CD4-positive, alpha-beta T cell treated with Interleukin-12 subunit alpha and Interleukin-12 subunit beta, for 1 hour (primary cell): ENCODE measurements around the gene AGFG1.

ENCODE experiments used
- DNase-seq: peaks from one replicate; pipeline ENCODE4 v3.0.0-alpha.2; 2020

Gene AGFG1, protein sequence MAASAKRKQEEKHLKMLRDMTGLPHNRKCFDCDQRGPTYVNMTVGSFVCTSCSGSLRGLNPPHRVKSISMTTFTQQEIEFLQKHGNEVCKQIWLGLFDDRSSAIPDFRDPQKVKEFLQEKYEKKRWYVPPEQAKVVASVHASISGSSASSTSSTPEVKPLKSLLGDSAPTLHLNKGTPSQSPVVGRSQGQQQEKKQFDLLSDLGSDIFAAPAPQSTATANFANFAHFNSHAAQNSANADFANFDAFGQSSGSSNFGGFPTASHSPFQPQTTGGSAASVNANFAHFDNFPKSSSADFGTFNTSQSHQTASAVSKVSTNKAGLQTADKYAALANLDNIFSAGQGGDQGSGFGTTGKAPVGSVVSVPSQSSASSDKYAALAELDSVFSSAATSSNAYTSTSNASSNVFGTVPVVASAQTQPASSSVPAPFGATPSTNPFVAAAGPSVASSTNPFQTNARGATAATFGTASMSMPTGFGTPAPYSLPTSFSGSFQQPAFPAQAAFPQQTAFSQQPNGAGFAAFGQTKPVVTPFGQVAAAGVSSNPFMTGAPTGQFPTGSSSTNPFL

DNA sequence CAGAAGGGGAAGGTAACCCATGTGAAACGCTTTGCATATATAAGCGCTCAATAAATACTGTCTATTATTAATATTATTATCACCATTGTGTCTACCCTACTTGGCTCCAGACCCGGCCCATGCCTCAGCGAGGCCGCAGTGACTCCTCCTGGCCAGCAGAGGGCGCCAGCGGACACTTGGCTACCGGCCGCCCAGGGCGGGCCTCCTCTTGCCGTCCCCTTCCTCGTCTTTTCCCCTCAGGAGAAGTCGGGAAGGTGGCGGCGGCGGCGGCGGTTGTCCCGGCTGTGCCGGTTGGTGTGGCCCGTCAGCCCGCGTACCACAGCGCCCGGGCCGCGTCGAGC is at the start of gene AGFG1:
Gene AGFG1 (plus strand): TSS at position 233 of the 341 bp plus-strand sequence. CDS start 266 bp downstream, outside the sequence.
- peak; percentile 89 for DNase-seq

DNA sequence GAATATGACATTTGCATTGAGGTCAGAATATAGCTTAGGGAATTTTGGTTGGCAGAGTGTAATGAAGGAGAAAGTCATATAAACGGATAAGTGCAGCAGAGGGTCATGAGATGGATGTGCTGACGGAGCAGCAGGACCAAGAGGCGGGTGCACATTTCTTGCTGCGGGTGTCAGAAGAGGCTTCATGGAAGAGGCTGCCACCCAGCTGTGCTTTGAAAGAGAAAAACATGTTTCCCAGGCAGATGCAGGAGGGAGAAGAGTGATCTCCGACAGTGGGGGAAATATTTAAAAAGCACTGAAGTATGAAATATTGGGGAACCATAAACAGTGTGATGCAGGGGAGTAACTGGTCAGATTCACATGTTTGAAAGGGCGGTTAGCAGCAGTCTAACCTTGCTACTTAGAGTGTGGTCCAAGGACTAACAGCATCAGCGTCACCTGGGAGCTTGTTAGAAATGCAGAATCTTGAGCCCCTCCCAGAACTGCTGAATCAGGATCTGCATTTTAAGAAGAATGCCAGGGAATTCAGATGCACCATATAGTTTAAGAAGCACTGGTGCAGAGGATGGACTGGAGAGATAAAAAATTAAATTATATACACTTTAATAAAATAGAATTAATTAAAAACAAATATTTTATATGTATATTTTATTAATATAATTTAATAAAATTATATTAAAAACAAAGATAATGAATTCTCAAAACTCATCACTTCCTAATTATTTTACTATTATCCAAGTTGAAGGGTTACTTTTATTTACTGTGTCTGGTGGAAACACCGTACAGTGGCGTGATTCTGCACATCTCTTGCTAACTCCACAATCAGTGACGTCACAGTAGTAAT is 48.1 kb upstream of the AGFG1 start:
- no peak for DNase-seq

DNA sequence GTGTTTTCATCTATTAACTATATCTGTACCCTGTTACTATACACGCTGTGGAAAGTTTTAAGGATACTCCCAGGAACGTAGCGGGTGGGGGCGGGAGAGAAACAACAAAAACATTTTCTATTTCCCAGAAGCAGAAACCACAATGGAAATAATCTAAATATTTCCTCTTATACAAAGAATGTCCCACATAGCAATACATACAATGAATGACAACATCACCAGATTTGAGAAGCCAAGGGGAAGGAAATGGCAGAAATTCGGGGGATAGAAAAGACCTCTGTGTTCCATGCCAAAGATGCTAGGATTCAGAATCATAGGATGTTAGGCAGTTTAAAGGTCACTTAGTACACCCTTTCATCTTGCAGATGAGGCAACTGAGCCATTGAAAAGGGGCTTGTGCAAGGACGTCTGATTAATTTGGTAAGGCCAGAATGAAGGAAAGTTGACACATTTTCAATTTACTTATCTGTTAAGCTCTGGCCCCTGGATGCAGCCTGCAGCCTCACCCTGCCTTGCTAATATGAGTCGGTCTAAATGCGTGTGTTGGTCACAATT is 43.1 kb upstream of the AGFG1 start:
- DNase-seq: no peak

DNA sequence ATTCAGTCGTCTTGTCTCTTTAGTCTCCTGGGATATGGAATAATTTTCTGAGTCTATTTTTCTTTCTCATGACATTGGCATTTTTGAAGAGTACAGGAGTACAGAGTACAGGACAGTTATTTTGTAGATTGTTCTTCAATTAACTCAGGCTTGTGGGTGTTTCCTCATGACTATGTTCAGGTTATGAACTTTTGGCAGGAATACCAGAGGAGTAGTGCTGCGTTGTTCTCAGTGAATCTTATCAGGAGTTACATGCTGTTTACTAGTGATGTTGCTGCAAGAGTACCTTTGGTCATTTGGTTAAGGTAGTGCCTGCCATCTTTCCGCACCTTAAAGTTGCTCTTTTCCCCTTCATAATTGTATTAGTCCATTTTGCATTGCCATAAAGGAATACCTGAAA is 41.3 kb upstream of the AGFG1 start:
- DNase-seq: no peak

DNA sequence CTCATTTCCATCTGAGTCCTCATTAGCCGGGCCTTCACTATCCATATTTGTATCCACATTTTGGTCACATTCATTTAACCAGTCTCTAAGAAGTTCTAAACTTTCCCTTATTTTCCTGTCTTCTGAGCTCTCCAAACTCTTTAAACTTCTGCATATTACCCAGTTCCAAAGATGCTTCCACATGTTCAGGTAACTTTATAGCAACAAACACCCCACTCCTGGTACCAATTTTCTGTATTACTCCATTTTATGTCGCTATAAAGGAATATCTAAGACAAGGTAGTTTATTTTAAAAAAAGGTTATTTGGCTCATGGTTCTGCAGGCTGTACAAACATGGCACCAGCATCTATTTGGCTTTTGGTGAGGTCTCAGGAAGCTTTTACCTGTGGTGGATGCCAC is 38.8 kb upstream of the AGFG1 start:
- DNase-seq: no peak

DNA sequence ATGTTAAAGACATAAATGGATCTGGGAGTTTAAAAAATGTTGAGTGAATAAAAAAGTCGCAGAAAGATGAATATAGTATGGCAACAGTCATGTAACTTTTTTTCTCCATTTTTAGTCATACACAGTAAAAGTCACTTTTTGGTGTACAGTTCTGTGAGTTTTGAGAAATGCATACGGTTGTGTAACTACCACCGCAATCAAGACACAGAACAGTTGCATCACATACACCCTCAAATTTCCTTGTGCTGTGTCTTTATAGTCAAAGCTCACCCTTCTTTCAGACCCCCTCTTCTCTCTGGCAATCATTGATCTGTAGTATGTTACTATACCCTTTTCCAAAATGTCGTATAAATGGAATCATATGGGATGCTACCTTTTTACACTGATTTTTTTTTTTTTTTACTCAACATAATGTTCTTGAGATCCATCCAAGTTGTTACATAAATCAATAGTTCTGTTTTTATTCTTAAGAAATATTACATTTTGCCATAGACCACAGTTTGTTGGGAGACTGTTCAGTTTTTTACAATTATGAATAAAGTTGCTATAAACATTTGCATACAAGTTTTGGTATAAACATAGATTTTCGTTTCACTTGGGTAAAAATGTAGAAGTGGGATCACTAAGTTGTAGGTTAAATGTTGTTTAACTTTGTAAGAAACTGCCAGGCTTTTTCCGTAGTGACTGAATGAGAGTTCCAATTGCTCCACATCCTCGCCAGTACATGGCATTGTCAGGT is 35.4 kb upstream of the AGFG1 start:
- DNase-seq: no peak

DNA sequence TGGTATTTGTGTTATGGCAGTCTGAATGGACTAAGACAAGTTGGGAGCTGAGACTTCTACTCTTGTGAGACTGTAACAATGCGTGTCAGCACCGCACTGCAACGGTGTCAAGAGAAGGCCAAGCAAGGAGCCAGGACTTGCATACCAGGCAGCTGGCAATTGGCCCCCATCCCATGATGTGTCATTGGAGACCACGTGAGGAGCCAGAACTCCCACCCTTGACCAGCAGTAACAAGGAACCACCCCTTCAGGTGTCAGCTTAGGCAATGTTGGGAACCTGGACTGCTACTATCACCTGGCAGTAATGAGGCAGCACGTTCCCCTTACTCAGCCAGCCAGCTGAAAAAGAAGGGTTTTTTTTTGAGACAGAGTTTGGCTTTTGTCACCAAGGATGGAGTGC is 32.7 kb upstream of the AGFG1 start:
- no peak for DNase-seq

DNA sequence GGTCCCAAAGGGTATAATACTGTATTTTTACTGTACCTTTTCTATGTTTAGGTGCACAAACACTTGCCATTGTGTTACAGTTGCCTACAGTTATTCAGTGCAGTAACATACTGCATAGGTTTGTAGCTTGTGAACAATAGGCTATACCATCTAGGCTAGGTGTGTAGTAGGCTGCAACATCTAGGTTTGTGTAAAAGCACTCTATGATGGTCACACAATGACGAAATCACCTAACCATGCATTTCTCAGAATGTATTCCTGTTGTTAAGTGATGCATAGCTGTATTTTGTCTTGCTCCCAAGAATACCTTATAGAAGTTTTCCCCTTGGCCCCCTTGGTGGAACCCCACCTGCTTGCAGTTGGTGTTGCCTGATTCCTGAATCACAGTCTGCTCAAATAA is 29.3 kb upstream of the AGFG1 start:
- no peak for DNase-seq

DNA sequence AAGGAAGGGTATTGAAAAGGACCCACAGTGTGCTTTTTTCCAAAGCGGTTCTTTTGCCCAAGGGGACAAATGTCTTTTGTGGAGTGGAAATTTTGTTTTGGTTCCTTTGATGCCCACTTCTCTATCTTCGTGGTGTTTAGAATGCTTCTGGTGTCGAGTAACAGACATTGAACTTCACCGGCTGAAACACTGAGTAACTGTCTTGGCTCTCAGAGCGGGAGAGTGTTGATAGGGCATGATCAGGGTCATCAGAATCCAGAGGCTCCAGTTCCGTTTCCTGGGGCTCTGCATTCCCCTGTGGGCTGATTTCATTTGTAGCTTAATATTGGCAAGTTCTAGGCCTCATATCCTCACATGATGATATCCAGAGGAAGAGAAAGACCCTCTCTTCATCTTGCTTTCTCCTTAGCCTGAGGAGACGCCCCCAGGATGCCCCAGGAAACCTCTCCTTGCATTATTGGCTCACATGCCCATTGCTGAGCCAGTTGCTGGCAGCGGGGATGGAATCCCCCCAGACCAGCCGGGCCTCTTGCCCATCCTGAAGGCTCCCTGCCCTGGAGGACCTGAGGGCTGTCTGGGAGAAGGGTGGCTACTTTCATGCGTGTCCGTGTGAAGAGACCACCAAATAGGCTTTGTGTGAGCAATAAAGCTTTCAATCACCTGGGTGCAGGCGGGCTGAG is 27.9 kb upstream of the AGFG1 start:
- DNase-seq: no peak

DNA sequence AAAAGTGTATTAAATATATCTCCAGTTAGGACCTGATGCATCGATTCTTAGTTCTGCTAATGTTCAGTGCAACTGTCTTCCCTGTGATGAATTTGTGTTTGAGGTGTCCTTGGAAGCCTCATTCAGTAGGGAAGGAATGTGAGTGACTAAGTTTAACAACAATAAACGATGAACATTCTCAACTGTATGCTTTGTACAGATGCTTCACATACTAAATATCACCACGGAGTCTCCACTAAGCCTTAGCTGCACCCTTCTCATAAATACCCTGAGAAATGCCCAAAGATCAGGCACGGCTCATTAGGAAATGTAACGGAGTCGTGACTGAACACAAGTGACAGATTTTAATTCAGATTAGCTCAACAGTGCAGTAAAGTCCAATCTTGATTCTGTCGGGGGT is 24.4 kb upstream of the AGFG1 start:
- no peak for DNase-seq

DNA sequence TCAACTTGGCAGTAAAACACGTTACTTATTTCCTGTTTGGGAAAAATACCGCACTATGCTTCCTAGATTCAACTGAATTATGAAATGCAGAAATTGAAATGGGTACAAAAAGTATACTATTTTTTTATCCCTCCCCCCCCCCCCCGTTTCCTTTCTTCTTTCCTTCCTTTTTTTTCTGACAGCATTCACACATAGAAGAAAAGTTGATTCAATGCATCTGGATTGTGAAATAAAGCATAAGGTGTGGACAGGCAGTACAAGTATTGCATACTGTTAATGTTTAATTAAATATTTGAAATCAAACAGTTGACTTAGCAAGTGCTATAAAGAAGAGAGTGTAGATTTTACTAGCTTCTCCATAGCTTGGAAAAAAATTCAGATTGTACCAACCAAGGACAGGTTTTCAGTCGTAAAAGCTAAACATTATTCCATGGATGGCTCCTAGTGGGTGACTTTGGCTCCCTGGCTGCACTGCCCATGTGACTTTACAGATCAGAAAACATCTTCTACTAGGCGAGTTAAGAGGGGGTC is 21.6 kb upstream of the AGFG1 start:
- no peak for DNase-seq

DNA sequence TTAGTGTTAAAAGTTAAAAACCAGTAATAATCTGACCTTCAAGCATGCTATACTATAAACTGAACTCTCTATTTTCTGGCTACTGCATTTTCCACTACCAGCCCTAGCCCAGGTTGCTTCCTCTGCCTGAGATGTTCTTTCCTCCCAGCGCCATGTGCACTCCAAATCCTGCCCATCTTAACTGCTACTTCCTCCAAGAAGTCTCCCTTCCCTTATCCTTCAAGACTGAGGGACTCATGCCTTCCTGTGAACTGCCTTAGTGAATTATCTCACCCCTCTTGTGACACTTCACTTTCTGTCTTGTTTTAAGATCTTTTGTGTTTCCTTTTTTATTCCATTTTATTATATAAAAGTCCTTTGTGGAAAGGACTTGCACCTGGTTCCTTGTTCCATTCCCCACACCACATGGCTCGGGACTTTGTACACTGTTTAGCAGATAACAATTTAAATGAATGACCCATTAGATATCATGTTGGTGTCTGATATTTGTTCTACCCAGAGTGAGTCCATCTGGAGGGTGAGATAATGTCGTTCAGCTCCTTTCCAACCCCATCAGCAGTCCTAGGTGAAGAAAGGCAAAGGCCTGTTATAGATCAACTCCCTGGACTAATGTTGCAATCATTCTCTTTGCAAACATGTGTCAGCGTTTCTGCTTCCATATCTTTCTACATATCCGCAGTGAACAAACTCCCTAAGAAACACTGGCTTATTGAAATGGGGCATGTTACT is 20.9 kb upstream of the AGFG1 start:
- DNase-seq: no peak

DNA sequence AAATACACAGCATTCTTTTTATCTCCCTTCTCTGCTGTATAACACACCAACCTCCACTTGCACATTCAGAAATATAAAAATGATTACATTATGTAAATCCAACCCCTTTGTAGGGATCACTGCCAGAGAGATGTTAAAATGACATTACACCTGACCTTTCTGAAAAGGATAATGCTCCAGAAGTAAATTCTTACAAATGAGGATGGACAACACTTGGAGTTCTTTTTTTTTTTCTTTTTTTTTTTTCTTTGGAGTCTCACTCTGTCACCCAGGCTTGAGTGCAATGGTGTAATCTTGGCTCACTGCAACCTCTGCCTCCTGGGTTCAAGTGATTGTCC is 20.3 kb upstream of the AGFG1 start:
- DNase-seq: no peak

DNA sequence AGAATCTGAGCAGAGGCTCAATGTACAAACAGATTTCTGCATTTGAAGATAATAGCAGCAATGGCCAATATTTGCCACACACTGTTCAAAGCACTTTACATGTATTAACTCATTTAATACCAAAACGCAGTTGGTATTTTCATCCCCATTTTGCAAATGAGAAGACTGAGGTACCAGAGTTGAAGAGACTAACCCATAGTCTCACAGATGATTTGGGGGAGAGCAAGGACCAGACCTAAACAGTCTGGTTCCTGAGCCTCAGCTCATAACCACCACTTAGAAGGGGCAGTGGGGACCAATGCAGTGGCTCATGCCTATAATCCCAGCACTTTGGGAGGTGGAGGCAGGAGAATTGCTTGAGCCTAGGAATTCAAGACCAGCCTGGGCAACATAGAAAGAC is 18.1 kb upstream of the AGFG1 start:
- DNase-seq: no peak

DNA sequence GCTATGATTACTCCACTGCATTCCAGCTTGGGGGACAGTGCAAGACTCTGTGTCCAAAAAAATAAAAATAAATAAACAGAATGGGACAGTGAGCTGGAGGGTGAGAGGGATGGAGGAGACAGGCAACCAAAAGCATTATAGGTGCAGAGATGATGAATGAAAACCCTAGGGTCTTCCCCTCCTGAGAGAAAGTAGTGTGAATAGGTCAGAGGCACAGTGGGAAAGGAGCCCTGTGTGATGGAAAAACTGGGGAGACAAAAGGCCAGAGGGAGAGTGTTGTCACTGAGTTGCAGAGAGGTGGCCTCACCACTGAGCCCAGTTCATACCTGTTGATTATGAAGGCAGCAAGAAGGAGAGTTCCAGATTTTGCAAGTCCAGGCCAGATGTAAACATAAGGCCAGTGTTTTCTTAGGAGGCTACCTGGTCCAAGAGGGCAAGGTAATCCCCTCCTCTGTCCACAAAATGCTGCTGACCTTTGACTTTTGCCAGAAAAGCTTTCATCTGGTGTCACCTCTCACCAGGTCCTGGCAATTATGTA is 17.6 kb upstream of the AGFG1 start:
- DNase-seq: no peak

DNA sequence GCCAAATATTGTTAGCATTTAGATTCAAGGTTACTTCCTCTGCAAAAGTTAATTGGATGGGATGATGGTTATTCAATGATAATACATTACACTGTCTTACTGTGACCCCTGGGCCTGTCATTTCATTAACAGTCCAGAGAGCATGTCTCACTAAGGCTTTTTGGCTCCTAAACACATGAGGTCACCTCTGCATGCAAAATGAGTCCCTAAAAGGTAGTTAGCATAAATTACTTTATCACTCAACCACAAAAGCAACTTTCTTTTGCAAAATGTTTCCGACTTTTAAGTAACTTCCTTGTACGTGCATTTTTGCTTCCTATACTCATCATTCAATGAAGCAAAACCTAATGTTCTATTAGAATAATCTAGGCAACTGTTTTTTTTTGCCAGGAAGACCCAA is 16.8 kb upstream of the AGFG1 start:
- no peak for DNase-seq

DNA sequence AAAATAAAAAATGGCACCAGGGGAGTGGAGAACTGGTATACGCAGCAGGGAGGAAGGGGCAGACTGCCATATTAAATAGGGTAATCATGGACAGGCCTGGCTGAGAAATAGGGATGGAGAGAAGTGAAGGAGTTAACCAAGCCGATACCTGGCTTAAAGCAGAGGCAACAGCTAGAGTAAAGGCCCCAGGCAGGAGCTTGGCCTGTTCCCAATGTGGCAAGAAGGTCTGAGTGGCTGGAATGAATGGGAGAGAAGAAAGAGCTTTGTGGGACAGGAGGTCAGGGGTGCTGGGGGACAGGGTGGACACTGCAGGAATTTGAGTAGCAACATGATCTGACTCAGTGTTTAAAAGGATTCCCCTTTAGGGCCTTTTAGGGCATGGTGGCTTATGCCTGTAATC is 15.9 kb upstream of the AGFG1 start:
- no peak for DNase-seq

DNA sequence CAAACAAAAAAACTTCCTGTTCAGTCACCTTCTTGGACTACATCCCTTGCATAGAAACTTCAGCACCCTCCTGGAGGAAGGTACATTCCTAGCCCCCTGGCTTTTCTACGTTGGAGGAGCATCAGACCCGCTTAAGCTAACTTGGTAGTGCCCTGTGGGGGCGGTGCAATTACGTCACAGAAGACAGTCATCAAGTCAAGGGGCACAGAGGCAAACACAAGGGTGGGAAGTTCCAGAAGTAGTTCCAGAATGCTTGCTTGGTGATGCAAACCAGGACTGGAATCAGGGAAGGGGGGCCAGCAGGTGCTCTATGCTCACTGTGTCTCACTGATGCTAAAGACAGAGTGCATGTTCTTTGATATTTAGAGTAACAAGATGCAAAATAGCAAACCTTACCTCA is 15.2 kb upstream of the AGFG1 start:
- DNase-seq: no peak

DNA sequence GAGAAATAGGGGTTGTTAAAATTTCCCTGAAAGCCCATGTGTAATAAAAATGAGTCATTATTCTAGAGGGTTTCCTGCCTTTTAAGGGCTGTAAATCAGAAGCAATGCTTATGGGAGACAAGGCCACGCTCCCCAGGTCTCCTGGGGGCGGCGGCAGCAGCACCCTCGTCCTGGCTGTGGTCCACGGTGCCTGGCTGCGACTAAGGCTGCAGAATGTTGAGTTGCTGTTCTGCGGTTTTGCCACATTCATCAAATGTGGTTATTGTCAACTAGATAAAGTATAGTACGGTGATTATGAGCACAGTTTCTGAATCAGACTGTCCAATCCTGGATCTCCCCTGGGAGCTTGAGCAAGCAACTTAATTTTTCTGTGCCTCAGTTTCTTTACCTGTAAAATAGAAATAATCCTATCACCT is 11.9 kb upstream of the AGFG1 start:
- peak; percentile 64 for DNase-seq

DNA sequence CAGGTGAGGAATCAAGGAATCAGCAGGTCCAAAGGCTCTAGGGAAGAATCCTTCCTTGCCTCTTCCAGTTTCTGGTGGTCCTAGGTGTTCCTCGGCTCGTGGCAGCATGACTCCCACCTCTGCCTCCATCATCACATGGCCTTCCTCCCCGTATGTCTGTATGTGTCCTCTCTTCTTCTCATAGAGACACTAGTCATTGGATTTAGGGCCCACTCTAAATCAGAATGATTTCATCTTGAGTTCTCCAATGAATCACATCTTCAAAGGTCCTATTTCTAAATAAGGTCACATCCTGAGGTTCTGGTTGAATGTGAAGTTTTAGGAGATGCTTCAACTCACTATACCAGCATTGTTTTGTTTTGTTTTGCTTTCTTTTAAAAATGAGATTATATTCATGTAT is 11.1 kb upstream of the AGFG1 start:
- no peak for DNase-seq

DNA sequence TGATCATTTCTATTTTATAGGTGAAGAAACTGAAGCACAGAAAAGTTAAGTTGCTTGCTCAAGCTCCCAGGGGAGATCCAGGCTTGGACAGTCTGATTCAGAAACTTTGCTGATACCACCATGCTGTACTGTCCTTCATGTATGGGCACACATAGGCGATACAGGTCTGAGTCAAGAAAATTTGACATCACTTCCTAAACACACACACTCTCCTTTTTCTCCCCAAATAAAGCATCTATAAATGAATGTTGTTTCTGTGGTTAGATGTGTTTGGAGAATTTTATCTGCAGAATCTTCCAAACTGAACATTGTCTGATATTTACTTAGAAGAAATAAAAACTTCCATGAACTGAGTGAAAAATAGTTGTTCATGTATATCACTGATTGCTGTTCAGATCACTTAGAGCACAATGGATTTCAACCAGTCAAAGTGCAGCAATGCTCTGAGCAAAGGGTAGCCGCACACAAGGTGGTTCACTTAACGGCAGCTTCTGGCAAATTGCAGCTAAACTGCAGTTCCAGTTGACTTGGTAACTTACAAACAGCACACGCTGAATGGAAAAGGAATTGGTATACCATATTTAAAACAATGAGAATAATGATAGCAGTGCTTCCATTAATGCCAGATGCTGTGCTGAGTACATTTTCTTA is 10.0 kb upstream of the AGFG1 start:
- DNase-seq: no peak
